Lung (tissue), 12 donors: ENCODE data around the gene FAM149A. TPM values are rescaled to one million over a fixed set of nuclear protein-coding genes. Genes with fewer than 3 reads are reported as not detected.

ENCODE experiments used
- ATAC-seq: fragments of 200-7000 bp; cut with Tn5 transposase; one replicate; pipeline ENCODE4 v1.9.1; 2020; ENCODE audit warnings: moderate number of reproducible peaks; ENCODE audit not compliant: insufficient read depth, low FRiP score
- DNase-seq, 3 donors: peaks; one replicate each; pipeline ENCODE4 v3.0.0-alpha.2; 2013 to 2017
- H3K27ac ChIP-seq, 2 donors: one replicate each; pipeline ENCODE4 v1.5.1; 2013; ENCODE audit warnings: mild to moderate bottlenecking in 2 of 2, moderate library complexity in 2 of 2, control low read depth in 1 of 2, inconsistent platforms in 1 of 2, low read depth in 1 of 2, low read length in 1 of 2
- H3K27me3 ChIP-seq, 3 donors: one replicate each; pipeline ENCODE4 v1.5.1; 2013; ENCODE audit warnings: low read length in 2 of 3; ENCODE audit not compliant: control insufficient read depth in 3 of 3, insufficient read depth in 3 of 3
- H3K36me3 ChIP-seq, 4 donors: one replicate each; pipeline ENCODE4 v1.5.1; 2013; ENCODE audit warnings: low read length in 4 of 4, mild to moderate bottlenecking in 1 of 4, moderate library complexity in 1 of 4; ENCODE audit not compliant: control insufficient read depth in 4 of 4, insufficient read depth in 4 of 4
- H3K4me1 ChIP-seq, 5 donors: one replicate each; pipeline ENCODE4 v1.5.1; 2013; ENCODE audit warnings: low read length in 5 of 5, mild to moderate bottlenecking in 2 of 5, moderate library complexity in 1 of 5; ENCODE audit not compliant: control insufficient read depth in 5 of 5, insufficient read depth in 5 of 5
- H3K4me3 ChIP-seq: one replicate; pipeline ENCODE4 v1.5.1; 2013; ENCODE audit warnings: mild to moderate bottlenecking, control low read depth, moderate library complexity
- H3K9ac ChIP-seq, 2 donors: one replicate each; pipeline ENCODE4 v1.5.1; 2013; ENCODE audit warnings: low read length in 2 of 2, control low read depth in 1 of 2; ENCODE audit not compliant: insufficient read depth in 1 of 2
- H3K9me3 ChIP-seq, 4 donors: one replicate each; pipeline ENCODE4 v1.5.1; 2013; ENCODE audit warnings: low read length in 3 of 4, mild to moderate bottlenecking in 1 of 4, moderate library complexity in 1 of 4; ENCODE audit not compliant: control insufficient read depth in 4 of 4, insufficient read depth in 3 of 4
- WGBS, 2 donors: extraction: QIAGEN DNeasy Blood & Tissue Kit; methylation state at CpG; one replicate each; pipeline ENCODE4 v1.1.7; 2013; 5-methylcytosine and 5-hydroxymethylcytosine counted together
- polyA plus RNA-seq, 2 donors: library from polyadenylated mRNA; stranded (reverse); fragments of 200-250 nt; gene quantifications; one replicate each; pipeline ENCODE4 v1.2.1, GENCODE V29; 2013
- total RNA-seq, 2 donors: library from RNA; depleted of rRNA in 1 of 2; stranded (reverse); fragments of >200 nt in 1 of 2; gene quantifications; one replicate each; pipeline ENCODE4 v1.2.1, GENCODE V29; 2014 to 2021
- TF ChIP-seq, protein P1 (sequence below): IDR thresholded peaks from 2 replicates; pipeline ENCODE4 v1.5.1; 2012; ENCODE audit warnings: mild to moderate bottlenecking; ENCODE audit errors: control extremely low read depth, extremely low read depth
- donor health status: control.
- donor health status: control.
- donor health status: Bipolar disorder and iron deficiency.
- donor health status: healthy.
- donor health status: DM: yes; HTN: yes; CAD: no.

FAM149A gene
- total and polyA plus RNA-seq, 4 donors, result 2.5 to 14.8 (median 13.0) TPM

DNA sequence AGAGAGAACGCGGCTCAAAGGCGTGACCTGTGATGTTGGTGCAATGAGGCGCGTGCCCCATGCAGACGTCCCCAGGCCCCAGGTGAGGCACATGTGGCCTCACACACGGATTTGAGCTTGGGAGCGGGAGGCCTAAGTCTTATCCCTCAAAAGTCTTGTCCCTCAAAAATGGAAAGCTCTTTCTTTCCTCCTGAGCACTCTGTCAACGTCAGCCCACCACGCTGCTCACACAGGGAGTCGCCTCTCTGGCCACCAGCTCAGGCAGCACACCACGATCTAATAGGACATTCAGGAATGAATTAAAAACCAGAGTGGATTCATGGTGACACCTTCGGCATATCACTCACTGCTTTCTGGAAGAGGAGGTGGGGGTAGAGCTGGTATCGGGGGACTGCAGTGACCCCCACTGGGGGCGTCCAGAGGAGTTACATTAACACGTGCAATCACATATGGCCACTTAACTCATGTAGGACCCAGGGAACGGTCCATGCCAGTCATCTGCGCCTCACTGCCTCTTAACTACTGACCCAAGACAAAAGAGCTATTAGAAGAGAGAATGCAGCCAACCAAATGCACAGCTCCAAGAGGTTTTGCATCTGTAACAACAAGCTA, 64.9 kb downstream of the FAM149A start:
- no peak for ATAC-seq
- no peak for DNase-seq
- no peak overlapping the region for H3K4me3 ChIP-seq
- H3K9me3 ChIP-seq, result no peaks in the 10 kb centered on the region
- no peak overlapping the region for H3K27ac ChIP-seq
- H3K27me3 ChIP-seq, result no peaks in the 10 kb centered on the region
- no peak overlapping the region for H3K9ac ChIP-seq
- TF ChIP-seq, protein P1, sequence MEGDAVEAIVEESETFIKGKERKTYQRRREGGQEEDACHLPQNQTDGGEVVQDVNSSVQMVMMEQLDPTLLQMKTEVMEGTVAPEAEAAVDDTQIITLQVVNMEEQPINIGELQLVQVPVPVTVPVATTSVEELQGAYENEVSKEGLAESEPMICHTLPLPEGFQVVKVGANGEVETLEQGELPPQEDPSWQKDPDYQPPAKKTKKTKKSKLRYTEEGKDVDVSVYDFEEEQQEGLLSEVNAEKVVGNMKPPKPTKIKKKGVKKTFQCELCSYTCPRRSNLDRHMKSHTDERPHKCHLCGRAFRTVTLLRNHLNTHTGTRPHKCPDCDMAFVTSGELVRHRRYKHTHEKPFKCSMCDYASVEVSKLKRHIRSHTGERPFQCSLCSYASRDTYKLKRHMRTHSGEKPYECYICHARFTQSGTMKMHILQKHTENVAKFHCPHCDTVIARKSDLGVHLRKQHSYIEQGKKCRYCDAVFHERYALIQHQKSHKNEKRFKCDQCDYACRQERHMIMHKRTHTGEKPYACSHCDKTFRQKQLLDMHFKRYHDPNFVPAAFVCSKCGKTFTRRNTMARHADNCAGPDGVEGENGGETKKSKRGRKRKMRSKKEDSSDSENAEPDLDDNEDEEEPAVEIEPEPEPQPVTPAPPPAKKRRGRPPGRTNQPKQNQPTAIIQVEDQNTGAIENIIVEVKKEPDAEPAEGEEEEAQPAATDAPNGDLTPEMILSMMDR, result no peak
- H3K36me3 ChIP-seq, result peaks cover 0 to 7% (median 3%) of the 10 kb centered on the region in 4 donors
- WGBS, 2 donors, result 93 to 94% methylated on average over 18 of the region's 18 CpGs
- no peaks in the 10 kb centered on the region for H3K4me1 ChIP-seq

DNA sequence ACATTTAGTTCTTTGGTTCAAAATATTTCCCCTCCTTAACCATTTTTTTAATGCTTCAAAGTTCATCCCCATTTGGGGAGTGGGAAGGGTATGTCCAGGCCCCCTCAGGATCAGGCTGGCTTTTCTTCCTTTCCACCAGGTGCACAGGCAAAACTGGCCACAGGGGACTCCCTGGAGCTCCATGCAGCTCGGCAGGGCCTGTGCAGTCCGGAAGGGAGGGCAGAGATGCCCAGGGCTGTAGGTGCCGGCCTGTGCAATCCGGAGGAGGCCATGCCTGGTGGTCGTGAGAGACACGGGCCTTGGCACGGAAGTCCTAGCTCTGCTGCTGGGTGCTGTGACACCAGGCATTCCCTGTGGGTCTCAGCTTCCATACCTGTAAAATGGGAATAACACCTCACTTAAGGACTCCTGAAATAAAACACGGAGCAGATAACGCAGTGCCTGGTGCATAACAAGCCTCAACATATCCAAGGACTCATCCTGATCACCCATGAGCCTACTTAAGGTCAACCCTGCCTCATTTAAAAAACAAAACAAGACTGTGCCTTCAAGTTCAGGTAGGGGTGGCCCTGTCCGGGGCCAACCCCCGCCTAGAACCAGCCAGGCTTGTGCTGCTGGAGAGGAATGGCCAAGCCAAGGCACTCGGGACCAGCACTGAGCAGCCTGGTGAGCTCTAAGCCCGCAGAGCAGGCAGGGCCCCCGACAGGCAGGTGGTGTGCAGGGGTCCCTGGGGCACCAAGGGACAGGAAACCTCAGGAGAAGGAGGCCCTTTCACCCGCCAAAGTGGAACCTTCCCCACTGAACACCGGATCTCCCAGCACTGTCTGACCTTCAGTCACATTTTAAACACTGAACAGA, 65.7 kb downstream of the FAM149A start:
- Histone ChIP-seq H3K27me3 (no peaks in the 10 kb centered on the region), H3K4me3 (no peak overlapping the region), H3K4me1 (no peaks in the 10 kb centered on the region), H3K27ac (no peak overlapping the region), H3K36me3 (peaks cover 0 to 7% (median 1%) of the 10 kb centered on the region in 4 donors), H3K9me3 (no peaks in the 10 kb centered on the region), H3K9ac (no peak overlapping the region)
- DNase-seq (no peak), ATAC-seq (no peak)
- TF ChIP-seq, protein P1, result no peak
- WGBS, 2 donors, result 89 to 92% methylated on average over 16 of the region's 16 CpGs

DNA sequence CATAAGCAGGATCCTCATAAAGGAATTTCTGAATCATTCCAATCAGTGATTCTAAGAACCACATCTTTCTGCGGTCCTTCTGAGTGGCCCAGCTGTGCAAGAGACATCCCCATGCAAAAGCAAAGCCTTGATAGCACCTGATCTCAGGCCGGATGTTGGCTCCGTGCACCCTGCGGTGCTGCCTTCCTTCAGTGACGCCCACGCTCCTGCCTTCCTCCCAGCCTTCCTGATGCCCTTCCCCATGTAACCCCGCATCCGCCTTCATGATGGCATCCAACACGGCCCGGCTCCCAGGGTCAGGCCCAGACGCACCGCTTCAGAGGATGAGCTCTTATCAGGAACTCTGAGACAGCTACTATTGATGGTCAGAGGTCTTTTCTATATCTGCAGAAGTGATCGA, 66.5 kb downstream of the FAM149A start:
- WGBS, 2 donors, result 85 to 89% methylated on average over 13 of the region's 13 CpGs
- TF ChIP-seq, protein P1, result no peak
- Histone ChIP-seq H3K36me3 (peaks cover 0 to 7% (median 1%) of the 10 kb centered on the region in 4 donors), H3K27ac (no peak overlapping the region), H3K27me3 (no peaks in the 10 kb centered on the region), H3K9me3 (no peaks in the 10 kb centered on the region), H3K4me3 (no peak overlapping the region), H3K4me1 (no peaks in the 10 kb centered on the region), H3K9ac (no peak overlapping the region)
- DNase-seq (no peak), ATAC-seq (no peak)
